Measurements from ENCODE around the gene SAMD10. TPM values are rescaled to one million over a fixed set of nuclear protein-coding genes. Genes with fewer than 3 reads are reported as not detected.
"Not testable (repeated sequence)": the region's sequence is repeated elsewhere in the genome, so short reads cannot be mapped to it uniquely, and the experiment has no call there.

SAMD10 gene
- total RNA-seq, 2 donors from 2014 or later, result 2.7 to 3.8 TPM

DNA sequence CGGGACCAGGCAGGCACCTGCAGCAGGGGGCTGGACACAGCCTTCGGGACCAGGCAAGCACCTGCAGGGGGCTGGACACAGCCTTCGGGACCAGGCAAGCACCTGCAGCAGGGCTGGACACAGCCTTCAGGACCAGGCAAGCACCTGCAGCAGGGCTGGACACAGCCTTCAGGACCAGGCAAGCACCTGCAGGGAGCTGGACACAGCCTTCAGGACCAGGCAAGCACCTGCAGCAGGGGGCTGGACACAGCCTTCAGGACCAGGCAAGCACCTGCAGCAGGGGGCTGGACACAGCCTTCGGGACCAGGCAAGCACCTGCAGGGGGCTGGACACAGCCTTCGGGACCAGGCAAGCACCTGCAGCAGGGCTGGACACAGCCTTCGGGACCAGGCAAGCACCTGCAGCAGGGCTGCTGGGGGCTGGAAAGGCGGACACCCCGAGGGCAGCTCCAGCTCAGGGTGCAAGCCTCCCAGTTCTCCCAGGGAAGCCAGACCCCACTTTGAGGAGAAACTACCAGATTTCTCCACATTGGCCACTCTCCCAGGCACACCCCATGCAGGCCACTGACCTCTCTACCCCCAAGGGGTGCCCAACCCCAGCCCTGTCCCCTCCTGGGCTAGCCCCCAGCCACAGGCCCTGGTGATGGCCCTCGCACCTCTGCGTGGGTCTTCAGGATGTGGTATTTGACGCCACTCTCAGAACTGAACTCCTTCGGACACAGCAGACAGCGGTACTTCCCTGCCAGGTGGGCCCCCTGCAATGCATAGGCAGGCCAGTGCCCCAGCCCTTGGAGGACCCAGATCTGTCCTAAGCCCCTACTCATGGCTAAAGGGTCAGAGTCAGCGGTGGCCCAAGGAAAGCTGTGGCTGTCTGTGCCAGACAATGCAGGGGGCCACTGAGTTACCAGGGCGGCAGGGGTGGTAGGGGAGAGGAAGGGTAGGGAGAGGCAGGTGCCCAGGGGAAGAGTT, 18.5 kb downstream of the SAMD10 start:
- intact Hi-C loops (cut with DNase I); DNase-seq; ATAC-seq: not testable (repeated sequence)

- ATAC-seq (no peak), DNase-seq (no peak)
- intact Hi-C loops (cut with DNase I), result no loop called here
Observed at GRCh38 chr20:63959699-63960075, 19.8 kb downstream of the SAMD10 start.

- DNase-seq, result no peak
- intact Hi-C loops (cut with DNase I), result no loop called here
Observed at GRCh38 chr20:63958964-63959698, 20.3 kb downstream of the SAMD10 start.

DNA sequence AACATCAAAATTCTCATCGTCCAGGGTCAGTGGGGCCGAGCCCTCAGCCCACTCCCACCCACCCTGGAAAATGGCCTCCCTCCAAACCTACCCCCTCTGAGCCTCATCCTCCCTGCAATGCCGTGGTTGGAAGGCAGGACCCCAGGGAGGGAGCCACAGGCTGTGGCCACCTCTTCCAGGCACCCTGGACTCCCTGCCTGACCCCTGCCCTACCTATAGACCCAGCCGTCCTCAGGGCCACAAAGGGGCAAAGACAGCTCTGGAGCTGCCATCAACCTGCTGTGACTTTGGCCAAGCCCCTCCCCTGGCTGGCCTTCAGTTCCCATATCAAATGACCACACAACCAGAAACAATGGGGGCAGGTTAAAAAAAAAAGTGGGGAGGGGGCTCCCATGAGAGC, 21.0 kb downstream of the SAMD10 start:
- no peak for DNase-seq
- intact Hi-C loops (cut with DNase I), result no loop called here
- ATAC-seq, result no peak

More at GRCh38 chr20:63958964-63959698, 20.3 kb downstream of the SAMD10 start:
- ATAC-seq, result no peak

GRCh38 chr20:63957690-63958441, 21.6 kb downstream of the SAMD10 start:
- intact Hi-C loops (cut with DNase I), result no loop called here
- peak in 1 of 2 donors; percentile 0 for ATAC-seq
- DNase-seq, result peak; percentile 63

- intact Hi-C loops (cut with DNase I), result no loop called here
Observed at GRCh38 chr20:63957004-63957689, 22.3 kb downstream of the SAMD10 start.

GRCh38 chr20:63956664-63957003, 22.8 kb downstream of the SAMD10 start:
- DNase-seq (no peak), ATAC-seq (no peak)
- intact Hi-C loops (cut with DNase I), result no loop called here

More at GRCh38 chr20:63957004-63957689, 22.3 kb downstream of the SAMD10 start:
- ATAC-seq (peak; percentile 53 to 71), DNase-seq (peak; percentile 77)

DNA sequence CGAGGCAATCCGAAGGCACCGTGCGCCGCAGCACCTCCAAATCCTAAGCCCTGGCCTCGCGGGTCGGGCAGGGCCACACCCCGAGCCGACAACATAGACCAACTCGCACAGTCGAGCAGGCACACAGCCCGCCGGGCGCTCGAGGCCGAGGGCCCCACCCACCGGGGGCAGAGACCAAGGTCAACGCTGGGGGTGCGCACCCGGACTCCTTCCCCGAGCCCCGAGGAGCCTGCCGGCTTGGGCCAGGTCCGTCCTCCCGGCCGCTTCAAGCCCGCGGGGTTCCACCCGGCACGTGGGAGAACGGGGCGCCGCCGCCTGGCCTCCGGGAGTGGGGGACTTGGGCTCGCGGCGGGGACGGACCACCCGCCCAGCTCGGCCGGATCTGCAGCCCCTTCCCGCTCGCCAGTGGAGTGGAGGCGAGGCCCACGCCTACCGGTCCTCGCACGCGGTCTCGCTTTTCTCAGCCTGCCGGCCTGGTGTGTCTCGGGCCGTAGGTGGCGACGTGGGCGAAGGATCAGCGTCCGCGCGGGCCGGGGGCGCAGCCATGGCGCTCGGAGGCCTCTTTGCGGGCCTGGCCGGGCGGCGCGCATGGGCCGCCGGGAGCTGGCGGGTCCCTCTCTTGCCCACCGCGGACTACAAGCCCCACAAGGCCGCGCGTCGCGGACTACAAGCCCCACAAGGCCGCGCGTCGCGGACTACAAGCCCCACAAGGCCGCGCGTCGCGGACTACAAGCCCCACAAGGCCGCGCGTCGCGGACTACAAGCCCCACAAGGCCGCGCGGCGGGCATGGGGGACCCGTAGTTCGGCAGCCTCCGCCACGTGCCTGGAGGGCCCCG, 23.4 kb downstream of the SAMD10 start, which contains the start of gene UCKL1:
Gene UCKL1 (minus strand): TSS at position 590 of the 837 bp plus-strand sequence. CDS start 44 bp downstream, at position 546.
- intact Hi-C loops (cut with DNase I), result no loop called here
- ATAC-seq, result peak; percentile 86 to 88
- DNase-seq, result peak; percentile 95

- DNase-seq (peak; percentile 62), ATAC-seq (peak; percentile 24 to 32)
- intact Hi-C loops (cut with DNase I), result no loop called here
Observed at GRCh38 chr20:63955281-63955826, 24.1 kb downstream of the SAMD10 start.

DNA sequence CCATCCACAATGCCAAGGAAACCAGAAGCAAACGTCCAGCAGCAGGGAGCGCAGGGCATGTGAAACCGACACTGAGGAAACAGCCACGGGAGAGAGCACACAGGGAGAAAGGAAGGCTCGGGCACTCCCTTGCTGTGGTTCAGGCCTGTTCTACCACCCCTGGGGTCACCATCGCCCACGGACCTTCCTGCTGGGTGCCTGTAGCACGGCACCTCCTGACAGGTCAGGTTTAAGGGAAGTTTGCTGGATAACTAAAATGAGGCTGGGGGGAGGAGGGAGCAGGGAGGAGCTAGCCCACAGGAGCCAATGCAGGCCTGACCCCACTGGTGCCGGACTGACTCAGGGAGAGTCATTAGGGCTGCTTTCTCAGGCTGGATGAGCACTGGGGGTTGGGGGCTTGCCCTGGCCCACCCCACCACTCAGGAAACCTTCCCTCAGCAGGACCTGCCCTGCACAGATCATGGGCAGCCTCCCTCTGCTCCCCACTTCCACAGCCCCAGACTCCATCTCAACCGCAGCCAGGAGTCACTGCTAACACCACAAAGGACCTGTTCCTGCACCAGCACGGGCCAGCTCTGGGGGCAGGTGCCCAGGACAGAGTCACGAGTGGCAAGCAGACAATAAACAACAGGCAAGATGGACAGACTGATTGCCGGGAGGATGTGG, 25.5 kb downstream of the SAMD10 start:
- DNase-seq (no peak), ATAC-seq (no peak)
- intact Hi-C loops (cut with DNase I), result no loop called here

DNA sequence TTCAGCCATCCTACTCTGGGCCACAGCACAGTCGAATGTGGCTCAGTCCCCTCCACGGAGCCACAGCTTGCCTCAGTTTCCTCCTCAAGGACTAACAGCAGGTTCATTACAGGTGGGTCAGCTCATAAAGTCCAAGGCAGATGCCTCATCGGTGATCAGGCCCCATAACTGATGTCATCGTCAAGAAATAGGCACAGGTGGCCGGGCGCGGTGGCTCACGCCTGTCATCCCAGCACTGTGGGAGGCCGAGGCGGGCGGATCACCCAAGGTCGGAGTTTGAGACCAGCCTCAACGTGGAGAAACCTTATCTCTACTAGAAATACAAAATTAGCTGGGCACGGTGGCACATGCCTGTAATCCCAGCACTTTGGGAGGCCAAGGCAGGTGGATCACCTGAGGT, 26.7 kb downstream of the SAMD10 start:
- intact Hi-C loops (cut with DNase I), result no loop called here
- DNase-seq (no peak), ATAC-seq (no peak)

- intact Hi-C loops (cut with DNase I), result no loop called here
- ATAC-seq, result no peak
- no peak for DNase-seq
Observed at GRCh38 chr20:63952210-63952535, 27.3 kb downstream of the SAMD10 start.

- no peak for DNase-seq
- intact Hi-C loops (cut with DNase I), result no loop called here
- ATAC-seq, result peak in 1 of 2 donors; percentile 4
Observed at GRCh38 chr20:63951398-63952209, 27.8 kb downstream of the SAMD10 start.

- ATAC-seq, result peak; percentile 3 to 36
- no peak for DNase-seq
- intact Hi-C loops (cut with DNase I), result no loop called here
Observed at GRCh38 chr20:63950701-63951397, 28.6 kb downstream of the SAMD10 start.

GRCh38 chr20:63947638-63948456, 31.6 kb downstream of the SAMD10 start:
- no peak for ATAC-seq
- DNase-seq, result no peak
- intact Hi-C loops (cut with DNase I), result no loop called here
